GM23248 (cell line): Measurements from ENCODE around the gene ENTHD1.

ENCODE experiments used
- EZH2 ChIP-seq: fragments of 200-600 bp; sonication (generic); IDR thresholded peaks from 2 replicates; pipeline ENCODE4 v1.6.1; 2018; ENCODE audit warnings: antibody characterized with exemption, mild to moderate bottlenecking; ENCODE audit not compliant: insufficient read depth, poor library complexity, severe bottlenecking
- EZH2phosphoT487 ChIP-seq: fragments of 200-600 bp; sonication (generic); IDR thresholded peaks from 2 replicates; pipeline ENCODE4 v1.6.1; 2018; ENCODE audit warnings: antibody characterized with exemption, moderate library complexity, mild to moderate bottlenecking, low read depth; ENCODE audit not compliant: insufficient read depth

GRCh38 chr22:39897841-39898240 is 4.3 kb upstream of the ENTHD1 start:
- TF ChIP-seq EZH2phosphoT487 (no peak), EZH2 (no peak)
